Breast epithelium (tissue), 3 donors: Measurements from ENCODE around the gene GART.

Source experiments
- POLR2A ChIP-seq: fragments of 450-650 bp; IDR thresholded peaks from one replicate; pipeline ENCODE4 v1.6.1; 2016; ENCODE audit warnings: antibody characterized with exemption, mild to moderate bottlenecking, moderate library complexity
- TF ChIP-seq, protein P1 (sequence below), 3 donors: fragments of 450-650 bp; IDR thresholded peaks; one replicate each; pipeline ENCODE4 v1.5.1; 2016 to 2017; ENCODE audit warnings: antibody characterized with exemption in 3 of 3, mild to moderate bottlenecking in 3 of 3, moderate library complexity in 3 of 3

DNA sequence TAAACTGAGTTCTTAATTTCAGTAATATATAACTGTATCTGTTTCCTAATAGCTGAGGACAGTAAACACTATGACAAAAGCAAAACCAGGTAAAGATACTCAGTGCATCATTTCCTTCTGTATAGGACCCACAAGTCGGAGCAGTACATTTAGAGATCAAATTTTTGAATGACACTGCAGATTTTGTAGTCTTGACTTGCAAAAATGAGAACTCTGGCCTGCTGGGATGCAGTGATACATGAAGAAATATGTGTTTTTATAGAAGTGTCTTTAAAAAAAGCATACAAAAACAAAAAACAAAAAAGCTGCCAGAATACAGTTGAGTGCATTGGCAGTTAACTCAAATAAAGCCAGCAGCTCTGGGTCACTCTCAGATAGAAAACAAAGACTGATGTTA is 19.0 kb downstream of the GART start:
- TF ChIP-seq, protein P1, sequence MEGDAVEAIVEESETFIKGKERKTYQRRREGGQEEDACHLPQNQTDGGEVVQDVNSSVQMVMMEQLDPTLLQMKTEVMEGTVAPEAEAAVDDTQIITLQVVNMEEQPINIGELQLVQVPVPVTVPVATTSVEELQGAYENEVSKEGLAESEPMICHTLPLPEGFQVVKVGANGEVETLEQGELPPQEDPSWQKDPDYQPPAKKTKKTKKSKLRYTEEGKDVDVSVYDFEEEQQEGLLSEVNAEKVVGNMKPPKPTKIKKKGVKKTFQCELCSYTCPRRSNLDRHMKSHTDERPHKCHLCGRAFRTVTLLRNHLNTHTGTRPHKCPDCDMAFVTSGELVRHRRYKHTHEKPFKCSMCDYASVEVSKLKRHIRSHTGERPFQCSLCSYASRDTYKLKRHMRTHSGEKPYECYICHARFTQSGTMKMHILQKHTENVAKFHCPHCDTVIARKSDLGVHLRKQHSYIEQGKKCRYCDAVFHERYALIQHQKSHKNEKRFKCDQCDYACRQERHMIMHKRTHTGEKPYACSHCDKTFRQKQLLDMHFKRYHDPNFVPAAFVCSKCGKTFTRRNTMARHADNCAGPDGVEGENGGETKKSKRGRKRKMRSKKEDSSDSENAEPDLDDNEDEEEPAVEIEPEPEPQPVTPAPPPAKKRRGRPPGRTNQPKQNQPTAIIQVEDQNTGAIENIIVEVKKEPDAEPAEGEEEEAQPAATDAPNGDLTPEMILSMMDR (IDR thresholded peaks at IDR 0.05): no peak
- TF ChIP-seq POLR2A: no peak
